ENCODE results near the gene STOML1.
"Not testable (repeated sequence)": the region's sequence is repeated elsewhere in the genome, so short reads cannot be mapped to it uniquely, and the experiment has no call there.

Gene STOML1

GRCh38 chr15:73940061-73940981 lies 51.8 kb downstream of the STOML1 start:
- peak; percentile 66 for DNase-seq (ENCODE audit: low read depth)
- no peak for TF ChIP-seq CTCF (conservative IDR thresholded peaks at IDR 0.05; ENCODE audit: low read length)
- no peak overlapping the region for H3K4me3 ChIP-seq (ENCODE audit: low read length)

- no peak overlapping the region for H3K4me3 ChIP-seq (ENCODE audit: low read length)
- no peak for DNase-seq (ENCODE audit: low read depth)
- no peak for TF ChIP-seq CTCF (conservative IDR thresholded peaks at IDR 0.05; ENCODE audit: low read length)
Measured at GRCh38 chr15:73939138-73939537, 53.0 kb downstream of the STOML1 start.

- not testable (repeated sequence) for DNase-seq (ENCODE audit: low read depth); H3K4me3 ChIP-seq (ENCODE audit: low read length)
Measured at GRCh38 chr15:73938516-73938915, 53.6 kb downstream of the STOML1 start.

GRCh38 chr15:73937726-73938125 lies 54.4 kb downstream of the STOML1 start:
- H3K4me3 ChIP-seq (ENCODE audit: low read length) = no peak overlapping the region
- no peak for TF ChIP-seq CTCF (conservative IDR thresholded peaks at IDR 0.05; ENCODE audit: low read length)
- no peak for DNase-seq (ENCODE audit: low read depth)

- DNase-seq (ENCODE audit: low read depth) = no peak
- no peak overlapping the region for H3K4me3 ChIP-seq (ENCODE audit: low read length)
- TF ChIP-seq CTCF (conservative IDR thresholded peaks at IDR 0.05; ENCODE audit: low read length) = no peak
Measured at GRCh38 chr15:73937296-73937695, 54.8 kb downstream of the STOML1 start.

- DNase-seq (ENCODE audit: low read depth) = no peak
Measured at GRCh38 chr15:73936588-73937290, 55.4 kb downstream of the STOML1 start.

GRCh38 chr15:73936181-73936580 lies 55.9 kb downstream of the STOML1 start:
- H3K4me3 ChIP-seq (ENCODE audit: low read length) = no peak overlapping the region
- DNase-seq (ENCODE audit: low read depth) = peak; percentile 40
- peak; percentile 15 for TF ChIP-seq CTCF (conservative IDR thresholded peaks at IDR 0.05; ENCODE audit: low read length)

More at GRCh38 chr15:73936588-73937290, 55.4 kb downstream of the STOML1 start:
- TF ChIP-seq CTCF (conservative IDR thresholded peaks at IDR 0.05; ENCODE audit: low read length) = no peak
- H3K4me3 ChIP-seq (ENCODE audit: low read length) = no peak overlapping the region
